HEK293 (cell line): Measurements from ENCODE around the gene CAPN1.

Source experiments
- CTCF ChIA-PET: fragments of 350-600 bp; formaldehyde crosslinking; extraction: SDS; loops from one replicate; lab custom pipeline; 2021; ENCODE audit warnings: antibody characterized with exemption; lab: Yijun Ruan, JAX
- POLR2A ChIA-PET: fragments of 300-600 bp; formaldehyde crosslinking; extraction: SDS; loops from one replicate; lab custom pipeline; 2020; ENCODE audit warnings: antibody characterized with exemption, inconsistent platforms; lab: Yijun Ruan, JAX
- H3K27ac ChIP-seq: fragments of 200-500 bp; sonication (Bioruptor generic); 2 replicates; pipeline ENCODE4 v1.5.1; 2014; ENCODE audit warnings: low read depth, low read length, control low read depth, inconsistent platforms; ENCODE audit errors: extremely low read depth
- H3K36me3 ChIP-seq, 2 experiments: fragments of 200-500 bp in 1 of 2; sonication (Bioruptor generic) in 1 of 2; 1 replicate in 1 of 2; 2 replicates in 1 of 2; pipeline ENCODE4 v1.5.1; 2014 to 2017; ENCODE audit warnings: inconsistent platforms in 2 of 2, low read length in 2 of 2; ENCODE audit not compliant: control insufficient read depth in 2 of 2, insufficient read depth in 1 of 2
- H3K4me1 ChIP-seq: fragments of 200-500 bp; sonication (Bioruptor generic); 2 replicates; pipeline ENCODE4 v1.5.1; 2014; ENCODE audit warnings: mild to moderate bottlenecking, low read length, inconsistent platforms; ENCODE audit not compliant: control insufficient read depth, insufficient read depth
- H3K4me3 ChIP-seq: 2 replicates; pipeline ENCODE4 v1.5.1; 2011; ENCODE audit warnings: low read depth, mild to moderate bottlenecking, control low read depth, low read length, moderate library complexity
- H3K9me3 ChIP-seq: fragments of 200-500 bp; sonication (Bioruptor generic); 2 replicates; pipeline ENCODE4 v1.5.1; 2014; ENCODE audit warnings: low read depth, low read length, inconsistent platforms; ENCODE audit not compliant: control insufficient read depth, insufficient read depth
- EGR2 ChIP-seq: fragments of 450-650 bp; formaldehyde crosslinking; IDR thresholded peaks from 2 replicates; pipeline ENCODE4 v1.5.1; 2016; ENCODE audit warnings: low read depth, missing biosample characterization, missing genetic modification characterization
- GLIS1 ChIP-seq: fragments of 450-650 bp; formaldehyde crosslinking; IDR thresholded peaks from 2 replicates; pipeline ENCODE4 v1.5.1; 2016; ENCODE audit warnings: missing biosample characterization, missing genetic modification characterization
- KLF9 ChIP-seq: fragments of 450-650 bp; formaldehyde crosslinking; IDR thresholded peaks from 2 replicates; pipeline ENCODE4 v1.5.1; 2016; ENCODE audit warnings: missing biosample characterization, missing genetic modification characterization, low read depth
- ZFHX2 ChIP-seq: fragments of 450-650 bp; formaldehyde crosslinking; conservative IDR thresholded peaks from 2 replicates; pipeline ENCODE4 v1.5.1; 2016; ENCODE audit warnings: missing biosample characterization, missing genetic modification characterization
- ZNF426 ChIP-seq: fragments of 450-650 bp; formaldehyde crosslinking; IDR thresholded peaks from 2 replicates; pipeline ENCODE4 v1.5.1; 2017; ENCODE audit warnings: missing biosample characterization, missing genetic modification characterization, mild to moderate bottlenecking, inconsistent platforms, moderate library complexity
- ZNF561 ChIP-seq: fragments of 450-650 bp; IDR thresholded peaks from 2 replicates; pipeline ENCODE4 v1.5.1; 2018; ENCODE audit warnings: missing biosample characterization, missing genetic modification characterization, borderline replicate concordance
- ZNF707 ChIP-seq: fragments of 450-650 bp; formaldehyde crosslinking; IDR thresholded peaks from 2 replicates; pipeline ENCODE4 v1.5.1; 2016; ENCODE audit warnings: missing biosample characterization, missing genetic modification characterization
- ZNF76 ChIP-seq: fragments of 450-650 bp; formaldehyde crosslinking; IDR thresholded peaks from 2 replicates; pipeline ENCODE4; 2016; ENCODE audit warnings: low read depth, missing biosample characterization, missing genetic modification characterization, borderline replicate concordance
- ZNF768 ChIP-seq: fragments of 450-650 bp; formaldehyde crosslinking; IDR thresholded peaks from 2 replicates; pipeline ENCODE4 v1.5.1; 2018; ENCODE audit warnings: missing biosample characterization, mild to moderate bottlenecking, missing genetic modification characterization
- ZSCAN30 ChIP-seq: fragments of 450-650 bp; IDR thresholded peaks from 2 replicates; pipeline ENCODE4 v1.5.1; 2018; ENCODE audit warnings: missing biosample characterization, mild to moderate bottlenecking, missing genetic modification characterization, moderate library complexity
- TF ChIP-seq, protein P1 (sequence below): fragments of 450-650 bp; formaldehyde crosslinking; conservative IDR thresholded peaks from 2 replicates; pipeline ENCODE4 v1.5.1; 2016; ENCODE audit warnings: low read depth, missing biosample characterization, missing genetic modification characterization
- TF ChIP-seq, protein P2 (sequence below): fragments of 450-650 bp; formaldehyde crosslinking; IDR thresholded peaks from 2 replicates; pipeline ENCODE4 v1.5.1; 2017; ENCODE audit warnings: missing biosample characterization, missing genetic modification characterization
- TF ChIP-seq, protein P3 (sequence below): fragments of 450-650 bp; formaldehyde crosslinking; IDR thresholded peaks from 2 replicates; pipeline ENCODE4 v1.5.1; 2016; ENCODE audit warnings: missing biosample characterization, missing genetic modification characterization
- TF ChIP-seq, protein P4 (sequence below): fragments of 450-650 bp; formaldehyde crosslinking; IDR thresholded peaks from 2 replicates; pipeline ENCODE4; 2016; ENCODE audit warnings: missing biosample characterization, missing genetic modification characterization
- TF ChIP-seq, protein P5 (sequence below): fragments of 450-650 bp; formaldehyde crosslinking; IDR thresholded peaks from 2 replicates; pipeline ENCODE4 v1.5.1; 2016; ENCODE audit warnings: missing biosample characterization, missing genetic modification characterization

CAPN1 gene

DNA sequence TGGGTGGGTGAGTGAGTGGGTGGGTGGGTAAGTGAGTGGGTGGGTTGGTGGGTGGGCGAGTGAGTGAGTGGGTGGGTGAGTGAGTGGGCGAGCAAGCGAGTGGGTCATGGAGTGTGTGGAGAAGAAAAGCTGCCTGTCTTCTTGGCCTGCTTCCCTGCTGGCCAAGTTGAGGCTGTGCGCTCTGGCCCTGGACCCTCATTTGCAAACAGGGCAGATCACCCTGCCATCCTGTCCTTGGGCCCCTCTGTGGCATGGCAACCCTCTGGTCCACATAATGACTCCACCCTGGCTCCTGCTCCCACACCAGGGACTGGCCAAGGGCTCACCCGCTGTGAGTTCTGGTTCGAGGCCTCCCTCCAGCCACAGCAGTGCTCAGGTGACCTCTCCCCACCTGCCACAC, 35.1 kb downstream of the CAPN1 start:
- H3K4me1 ChIP-seq, result no peaks in the 10 kb centered on the region; the same call in 1 of the 2 replicates
- no peaks in the 10 kb centered on the region for H3K9me3 ChIP-seq
- ChIA-PET POLR2A (no interaction called here), CTCF (interaction anchor here (0.5 to 0.6 kb wide), 2 partner anchors 294 to 371 kb away, joined by 3 to 4 read pairs; no protein-coding TSS in a partner anchor)
- peak; percentile 15; the same call in 1 of the 2 replicates for TF ChIP-seq EGR2 (tag by site-specific recombination)
- TF ChIP-seq, protein P1, sequence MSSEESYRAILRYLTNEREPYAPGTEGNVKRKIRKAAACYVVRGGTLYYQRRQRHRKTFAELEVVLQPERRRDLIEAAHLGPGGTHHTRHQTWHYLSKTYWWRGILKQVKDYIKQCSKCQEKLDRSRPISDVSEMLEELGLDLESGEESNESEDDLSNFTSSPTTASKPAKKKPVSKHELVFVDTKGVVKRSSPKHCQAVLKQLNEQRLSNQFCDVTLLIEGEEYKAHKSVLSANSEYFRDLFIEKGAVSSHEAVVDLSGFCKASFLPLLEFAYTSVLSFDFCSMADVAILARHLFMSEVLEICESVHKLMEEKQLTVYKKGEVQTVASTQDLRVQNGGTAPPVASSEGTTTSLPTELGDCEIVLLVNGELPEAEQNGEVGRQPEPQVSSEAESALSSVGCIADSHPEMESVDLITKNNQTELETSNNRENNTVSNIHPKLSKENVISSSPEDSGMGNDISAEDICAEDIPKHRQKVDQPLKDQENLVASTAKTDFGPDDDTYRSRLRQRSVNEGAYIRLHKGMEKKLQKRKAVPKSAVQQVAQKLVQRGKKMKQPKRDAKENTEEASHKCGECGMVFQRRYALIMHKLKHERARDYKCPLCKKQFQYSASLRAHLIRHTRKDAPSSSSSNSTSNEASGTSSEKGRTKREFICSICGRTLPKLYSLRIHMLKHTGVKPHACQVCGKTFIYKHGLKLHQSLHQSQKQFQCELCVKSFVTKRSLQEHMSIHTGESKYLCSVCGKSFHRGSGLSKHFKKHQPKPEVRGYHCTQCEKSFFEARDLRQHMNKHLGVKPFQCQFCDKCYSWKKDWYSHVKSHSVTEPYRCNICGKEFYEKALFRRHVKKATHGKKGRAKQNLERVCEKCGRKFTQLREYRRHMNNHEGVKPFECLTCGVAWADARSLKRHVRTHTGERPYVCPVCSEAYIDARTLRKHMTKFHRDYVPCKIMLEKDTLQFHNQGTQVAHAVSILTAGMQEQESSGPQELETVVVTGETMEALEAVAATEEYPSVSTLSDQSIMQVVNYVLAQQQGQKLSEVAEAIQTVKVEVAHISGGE, result no peak
- TF ChIP-seq ZNF561 (tag by site-specific recombination), result no peak
- TF ChIP-seq, protein P2, sequence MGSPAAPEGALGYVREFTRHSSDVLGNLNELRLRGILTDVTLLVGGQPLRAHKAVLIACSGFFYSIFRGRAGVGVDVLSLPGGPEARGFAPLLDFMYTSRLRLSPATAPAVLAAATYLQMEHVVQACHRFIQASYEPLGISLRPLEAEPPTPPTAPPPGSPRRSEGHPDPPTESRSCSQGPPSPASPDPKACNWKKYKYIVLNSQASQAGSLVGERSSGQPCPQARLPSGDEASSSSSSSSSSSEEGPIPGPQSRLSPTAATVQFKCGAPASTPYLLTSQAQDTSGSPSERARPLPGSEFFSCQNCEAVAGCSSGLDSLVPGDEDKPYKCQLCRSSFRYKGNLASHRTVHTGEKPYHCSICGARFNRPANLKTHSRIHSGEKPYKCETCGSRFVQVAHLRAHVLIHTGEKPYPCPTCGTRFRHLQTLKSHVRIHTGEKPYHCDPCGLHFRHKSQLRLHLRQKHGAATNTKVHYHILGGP (tag by site-specific recombination), result no peak
- peak; percentile 38; the same call in 1 of the 2 replicates for TF ChIP-seq ZFHX2 (tag by site-specific recombination)
- no peak for TF ChIP-seq ZNF707 (tag by site-specific recombination)
- TF ChIP-seq, protein P3, sequence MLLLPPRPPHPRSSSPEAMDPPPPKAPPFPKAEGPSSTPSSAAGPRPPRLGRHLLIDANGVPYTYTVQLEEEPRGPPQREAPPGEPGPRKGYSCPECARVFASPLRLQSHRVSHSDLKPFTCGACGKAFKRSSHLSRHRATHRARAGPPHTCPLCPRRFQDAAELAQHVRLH (tag by site-specific recombination), result no peak
- no peak overlapping the region for H3K27ac ChIP-seq
- no peak overlapping the region for H3K4me3 ChIP-seq
- peaks cover 0 to 3% of the 10 kb centered on the region in 2 experiments; a peak in 1 of 3 replicates for H3K36me3 ChIP-seq

DNA sequence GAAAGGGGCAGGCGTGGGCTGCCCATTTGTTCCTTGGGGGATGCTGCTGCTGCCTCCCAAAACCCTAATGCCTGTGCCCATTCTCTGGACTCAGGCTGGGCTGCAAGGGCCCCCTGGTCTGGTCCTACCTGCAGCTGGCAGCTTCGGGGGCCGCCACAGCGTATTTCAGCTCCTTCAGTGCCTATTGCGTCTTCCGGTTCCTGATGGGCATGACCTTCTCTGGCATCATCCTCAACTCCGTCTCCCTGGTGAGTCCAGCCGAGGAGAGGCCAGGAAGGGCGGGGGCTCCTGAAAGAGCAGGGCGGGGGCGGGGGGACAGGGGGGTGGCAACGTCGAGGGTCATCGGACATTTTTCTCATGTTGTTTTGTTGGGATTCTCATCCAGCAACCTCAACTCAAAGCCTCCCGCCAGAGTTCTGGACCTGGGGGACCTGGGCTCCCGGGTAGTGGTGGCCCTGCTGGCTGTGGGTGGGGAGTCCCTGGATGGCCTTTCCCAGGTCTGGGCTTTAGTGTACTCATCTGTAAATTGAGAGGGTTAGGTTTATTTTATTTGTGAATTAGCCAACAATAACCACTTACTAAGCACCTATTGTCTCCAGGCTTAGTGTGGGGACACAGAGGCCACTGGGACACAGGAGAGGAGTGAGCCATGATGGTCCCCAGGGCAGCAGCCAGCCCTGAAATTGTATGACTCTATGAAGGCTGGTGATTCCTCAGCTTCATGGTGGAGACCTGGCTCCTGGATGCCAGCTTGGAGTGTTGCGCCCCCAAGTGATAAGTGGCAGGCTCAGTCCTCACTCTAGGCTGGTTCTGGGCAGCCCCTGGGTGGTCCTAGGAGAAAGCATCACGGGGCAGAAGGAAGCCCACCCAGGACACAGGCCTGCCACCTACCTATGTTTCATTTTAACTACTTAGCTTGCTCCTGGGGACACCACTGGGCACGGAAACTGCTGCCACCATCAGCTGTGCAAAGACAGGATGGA, 36.0 kb downstream of the CAPN1 start:
- Histone ChIP-seq H3K4me1 (no peaks in the 10 kb centered on the region; the same call in 1 of the 2 replicates), H3K9me3 (no peaks in the 10 kb centered on the region), H3K4me3 (no peak overlapping the region), H3K27ac (no peak overlapping the region), H3K36me3 (no peaks in the 10 kb centered on the region)
- CTCF ChIA-PET, result interaction anchor here (0.5 to 1.1 kb wide), 4 partner anchors 13 to 370 kb away, joined by 3 to 4 read pairs (median 4); no protein-coding TSS in a partner anchor
- POLR2A ChIA-PET, result interaction anchor here (0.6 to 1.2 kb wide), 3 partner anchors 36 to 393 kb away, joined by 3 to 6 read pairs (median 6); partner anchors contain the start of gene CAPN1
- TF ChIP-seq, protein P4, sequence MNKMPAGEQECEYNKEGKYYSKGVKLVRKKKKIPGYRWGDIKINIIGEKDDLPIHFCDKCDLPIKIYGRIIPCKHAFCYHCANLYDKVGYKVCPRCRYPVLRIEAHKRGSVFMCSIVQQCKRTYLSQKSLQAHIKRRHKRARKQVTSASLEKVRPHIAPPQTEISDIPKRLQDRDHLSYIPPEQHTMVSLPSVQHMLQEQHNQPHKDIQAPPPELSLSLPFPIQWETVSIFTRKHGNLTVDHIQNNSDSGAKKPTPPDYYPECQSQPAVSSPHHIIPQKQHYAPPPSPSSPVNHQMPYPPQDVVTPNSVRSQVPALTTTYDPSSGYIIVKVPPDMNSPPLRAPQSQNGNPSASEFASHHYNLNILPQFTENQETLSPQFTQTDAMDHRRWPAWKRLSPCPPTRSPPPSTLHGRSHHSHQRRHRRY (tag by site-specific recombination), result no peak
- TF ChIP-seq ZSCAN30 (tag by site-specific recombination), result no peak
- no peak for TF ChIP-seq ZNF426 (tag by site-specific recombination)
- no peak for TF ChIP-seq ZNF768 (tag by site-specific recombination)
- TF ChIP-seq, protein P5, sequence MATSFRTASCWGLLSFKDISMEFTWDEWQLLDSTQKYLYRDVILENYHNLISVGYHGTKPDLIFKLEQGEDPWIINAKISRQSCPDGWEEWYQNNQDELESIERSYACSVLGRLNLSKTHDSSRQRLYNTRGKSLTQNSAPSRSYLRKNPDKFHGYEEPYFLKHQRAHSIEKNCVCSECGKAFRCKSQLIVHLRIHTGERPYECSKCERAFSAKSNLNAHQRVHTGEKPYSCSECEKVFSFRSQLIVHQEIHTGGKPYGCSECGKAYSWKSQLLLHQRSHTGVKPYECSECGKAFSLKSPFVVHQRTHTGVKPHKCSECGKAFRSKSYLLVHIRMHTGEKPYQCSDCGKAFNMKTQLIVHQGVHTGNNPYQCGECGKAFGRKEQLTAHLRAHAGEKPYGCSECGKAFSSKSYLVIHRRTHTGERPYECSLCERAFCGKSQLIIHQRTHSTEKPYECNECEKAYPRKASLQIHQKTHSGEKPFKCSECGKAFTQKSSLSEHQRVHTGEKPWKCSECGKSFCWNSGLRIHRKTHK, result no peak
- TF ChIP-seq ZNF76 (tag by site-specific recombination), result no peak
- TF ChIP-seq KLF9, result no peak
- peak; percentile 58 for TF ChIP-seq GLIS1
